Smooth muscle cell of the pulmonary artery (primary cell): ENCODE measurements around the gene IGSF23. TPM values are rescaled to one million over a fixed set of nuclear protein-coding genes. Genes with fewer than 3 reads are reported as not detected.

Experiments used
- total RNA-seq: library from RNA; depleted of rRNA; stranded (reverse); fragments of >200 nt; gene quantifications from 2 replicates; pipeline ENCODE4 v1.2.3, GENCODE V29; 2014

The IGSF23 gene
- total RNA-seq = not detected in 2 replicates

DNA sequence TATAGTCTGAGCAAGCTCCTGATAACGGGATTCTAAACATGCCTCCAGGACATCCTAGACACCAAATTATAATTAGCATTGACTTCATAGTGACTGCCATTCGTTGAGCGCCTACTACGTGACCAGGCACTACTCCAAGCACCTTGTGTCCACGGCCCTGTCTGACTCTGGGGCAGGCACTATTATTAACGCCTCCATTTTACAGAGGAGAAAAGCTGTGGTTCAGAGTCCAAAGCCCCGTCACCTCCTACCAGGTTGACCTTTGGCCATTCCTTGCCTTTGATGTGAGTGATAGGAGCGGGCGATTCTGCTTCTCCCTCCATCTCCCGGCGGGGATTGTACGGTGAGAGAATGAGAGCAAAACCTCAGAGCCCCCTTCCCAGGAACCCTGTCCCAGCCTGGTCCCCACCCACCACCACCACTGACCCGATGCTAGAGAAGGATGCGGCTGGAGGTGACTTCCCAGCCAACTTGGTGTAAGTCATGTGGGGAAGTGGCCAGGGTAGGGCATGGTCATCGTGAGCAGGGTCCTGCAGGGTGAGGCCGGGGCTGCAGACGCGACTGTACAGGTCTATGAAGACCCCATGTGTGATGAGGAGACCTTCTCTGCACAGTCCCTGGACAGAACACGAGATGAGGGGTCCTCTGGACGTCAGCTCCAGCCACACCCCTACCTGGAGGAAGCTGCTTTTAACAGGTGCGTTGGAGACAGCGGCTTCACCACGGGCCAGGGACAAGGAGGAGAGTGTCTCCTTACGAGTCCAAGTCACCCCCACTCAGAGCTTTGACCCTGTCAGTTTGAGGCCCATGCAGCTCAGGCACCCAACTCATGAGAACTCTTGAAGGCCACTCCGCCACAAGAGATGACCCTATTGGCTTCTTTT lies at the start of gene IGSF23:
TSS of gene IGSF23 (plus strand) at position 269 of the 884 bp plus-strand sequence. CDS start at position 352, 83 bp downstream.

DNA sequence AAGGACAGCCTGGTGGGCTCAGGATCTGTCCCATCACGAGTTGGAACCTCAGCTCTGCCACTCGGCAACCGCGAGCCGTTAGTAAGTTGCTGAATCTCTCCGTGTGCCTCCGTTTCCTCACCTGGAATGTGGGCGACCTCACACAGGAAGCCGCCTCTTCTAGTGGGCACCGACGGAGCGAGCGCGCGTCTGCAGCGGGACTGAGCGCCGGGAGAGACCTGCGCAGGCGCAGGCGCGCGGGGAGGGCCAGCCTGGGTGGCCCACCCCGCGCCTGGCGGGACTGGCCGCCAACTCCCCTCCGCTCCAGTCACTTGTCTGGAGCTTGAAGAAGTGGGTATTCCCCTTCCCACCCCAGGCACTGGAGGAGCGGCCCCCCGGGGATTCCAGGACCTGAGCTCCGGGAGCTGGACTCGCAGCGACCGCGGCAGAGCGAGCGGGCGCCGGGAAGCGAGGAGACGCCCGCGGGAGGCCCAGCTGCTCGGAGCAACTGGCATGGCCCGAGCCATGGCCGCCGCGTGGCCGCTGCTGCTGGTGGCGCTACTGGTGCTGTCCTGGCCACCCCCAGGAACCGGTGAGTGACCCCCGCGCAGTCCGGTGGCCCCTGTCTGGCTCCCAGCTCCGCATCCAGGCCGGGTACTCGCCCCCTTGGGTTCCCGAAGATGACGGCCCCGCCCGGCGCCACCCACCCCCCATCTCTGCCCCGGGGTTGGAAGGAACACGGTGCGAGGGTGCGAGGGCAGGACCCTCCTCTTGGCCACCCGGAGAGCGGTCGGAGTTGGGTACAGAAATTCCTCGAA lies 30.4 kb downstream of the IGSF23 start, which contains the start of gene PVR:
TSS of gene PVR (plus strand) at position 306 of the 797 bp plus-strand sequence. CDS start at position 493, 187 bp downstream.

DNA sequence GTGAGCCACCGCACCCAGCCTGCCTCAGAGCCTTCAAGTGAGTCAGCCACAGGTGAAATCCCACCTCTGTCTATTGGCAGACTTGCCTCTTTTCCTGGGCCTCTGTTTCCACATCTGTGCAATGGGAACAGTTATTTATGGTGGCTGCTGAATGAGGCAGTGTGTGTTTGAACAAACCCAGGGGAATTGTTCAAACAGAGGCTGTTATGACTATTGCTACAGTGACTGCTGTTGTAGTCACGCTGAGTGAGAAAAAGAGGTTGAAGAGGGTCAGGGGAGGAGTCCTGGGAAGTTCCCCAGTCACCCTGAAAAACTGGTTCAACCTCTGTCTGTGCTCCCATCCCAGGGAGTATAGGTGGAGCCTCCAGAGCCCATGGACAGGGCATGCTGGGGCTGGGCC lies 58.0 kb downstream of the IGSF23 start, which contains the start of gene CEACAM19:
TSS of gene CEACAM19 (plus strand) at position 83 of the 400 bp plus-strand sequence. CDS start 450 bp downstream, outside the sequence.

Other genes with a start within 250 kb of the IGSF23 start
- 3.8 and 4.8 TPM in 2 replicates for gene ZNF285, start 212.0 kb upstream of the IGSF23 start, total RNA-seq
- gene ZNF229, start 165.1 kb upstream of the IGSF23 start, total RNA-seq = 11.6 and 14.9 TPM in 2 replicates
- gene ZNF180, start 113.0 kb upstream of the IGSF23 start, total RNA-seq = 7.0 and 13.8 TPM in 2 replicates
- gene CEACAM20, start 83.9 kb upstream of the IGSF23 start, total RNA-seq = not detected in 2 replicates
- 87.3 and 136 TPM in 2 replicates for gene PVR, start 30.3 kb downstream of the IGSF23 start, total RNA-seq
- gene CEACAM19, start 57.9 kb downstream of the IGSF23 start, total RNA-seq = 3.8 and 5.6 TPM in 2 replicates
- gene CEACAM16, start 85.6 kb downstream of the IGSF23 start, total RNA-seq = not detected in 2 replicates
- gene BCL3, start 135.1 kb downstream of the IGSF23 start, total RNA-seq = 17.3 and 18.8 TPM in 2 replicates
- 0.07 TPM in 1 of 2 replicates, not detected in the other for gene CBLC, start 164.3 kb downstream of the IGSF23 start, total RNA-seq
- gene BCAM, start 195.5 kb downstream of the IGSF23 start, total RNA-seq = 25.3 and 34.6 TPM in 2 replicates
- gene NECTIN2, start 232.7 kb downstream of the IGSF23 start, total RNA-seq = 85.9 and 97.6 TPM in 2 replicates